Gastroesophageal sphincter (tissue), 4 donors: ENCODE measurements around the gene ARAP3. TPM values are rescaled to one million over a fixed set of nuclear protein-coding genes. Genes with fewer than 3 reads are reported as not detected.

Experiments used
- ATAC-seq: fragments of 150-250 bp; one replicate; pipeline ENCODE4 v1.9.1; 2016; ENCODE audit warnings: mild to moderate bottlenecking, moderate library complexity
- H3K27ac ChIP-seq, 4 donors: fragments of 200-600 bp; sonication (generic) in 3 of 4; 1 replicate in 3 of 4; 2 replicates in 1 of 4; pipeline ENCODE4 v1.5.1; 2016 to 2019
- H3K27me3 ChIP-seq: fragments of 200-600 bp; sonication (generic); one replicate; pipeline ENCODE4 v1.5.1; 2019
- H3K36me3 ChIP-seq, 2 donors: fragments of 200-600 bp; sonication (generic); one replicate each; pipeline ENCODE4 v1.5.1; 2019; ENCODE audit warnings: control low read depth in 1 of 2
- H3K4me1 ChIP-seq, 3 donors: fragments of 200-600 bp; sonication (generic); 1 replicate in 2 of 3; 2 replicates in 1 of 3; pipeline ENCODE4 v1.5.1; 2016 to 2019; ENCODE audit warnings: control low read depth in 2 of 3
- H3K4me3 ChIP-seq, 2 donors: fragments of 200-600 bp; sonication (generic); one replicate each; pipeline ENCODE4 v1.5.1; 2019; ENCODE audit warnings: mild to moderate bottlenecking in 1 of 2, moderate library complexity in 1 of 2
- H3K9me3 ChIP-seq, 3 donors: fragments of 200-600 bp; sonication (generic); one replicate each; pipeline ENCODE4 v1.5.1; 2017 to 2019; ENCODE audit warnings: control low read depth in 2 of 3
- EP300 ChIP-seq: sonication (generic); formaldehyde crosslinking; IDR thresholded peaks from one replicate; pipeline ENCODE4 v1.6.1; 2017; ENCODE audit warnings: antibody characterized with exemption, mild to moderate bottlenecking
- POLR2A ChIP-seq, 2 donors: fragments of 450-650 bp; IDR thresholded peaks; one replicate each; pipeline ENCODE4 v1.6.1; 2017; ENCODE audit warnings: antibody characterized with exemption in 2 of 2, mild to moderate bottlenecking in 2 of 2, moderate library complexity in 1 of 2
- POLR2AphosphoS5 ChIP-seq: sonication (generic); formaldehyde crosslinking; IDR thresholded peaks from one replicate; pipeline ENCODE4 v1.6.1; 2017; ENCODE audit warnings: antibody characterized with exemption
- WGBS, 2 donors: methylation state at CpG; one replicate each; pipeline ENCODE4 v1.1.5; 2018; ENCODE audit warnings: low coverage in 1 of 2; 5-methylcytosine and 5-hydroxymethylcytosine counted together
- total RNA-seq, 4 donors: library from RNA; depleted of rRNA; stranded (reverse); fragments of >200 nt; gene quantifications; one replicate each; pipeline ENCODE4 v1.1.0, GENCODE V29; 2016
- TF ChIP-seq, protein P1 (sequence below), 4 experiments: fragments of 200-600 bp in 2 of 4; fragments of 450-650 bp in 2 of 4; sonication (generic) in 1 of 4; IDR thresholded peaks; one replicate each; pipeline ENCODE4 v1.5.1; 2017 to 2019; ENCODE audit warnings: antibody characterized with exemption in 4 of 4, mild to moderate bottlenecking in 2 of 4, moderate library complexity in 2 of 4

Gene ARAP3
- total RNA-seq, 4 donors from 2014 or later, result 5.3 to 7.2 (median 6.2) TPM

DNA sequence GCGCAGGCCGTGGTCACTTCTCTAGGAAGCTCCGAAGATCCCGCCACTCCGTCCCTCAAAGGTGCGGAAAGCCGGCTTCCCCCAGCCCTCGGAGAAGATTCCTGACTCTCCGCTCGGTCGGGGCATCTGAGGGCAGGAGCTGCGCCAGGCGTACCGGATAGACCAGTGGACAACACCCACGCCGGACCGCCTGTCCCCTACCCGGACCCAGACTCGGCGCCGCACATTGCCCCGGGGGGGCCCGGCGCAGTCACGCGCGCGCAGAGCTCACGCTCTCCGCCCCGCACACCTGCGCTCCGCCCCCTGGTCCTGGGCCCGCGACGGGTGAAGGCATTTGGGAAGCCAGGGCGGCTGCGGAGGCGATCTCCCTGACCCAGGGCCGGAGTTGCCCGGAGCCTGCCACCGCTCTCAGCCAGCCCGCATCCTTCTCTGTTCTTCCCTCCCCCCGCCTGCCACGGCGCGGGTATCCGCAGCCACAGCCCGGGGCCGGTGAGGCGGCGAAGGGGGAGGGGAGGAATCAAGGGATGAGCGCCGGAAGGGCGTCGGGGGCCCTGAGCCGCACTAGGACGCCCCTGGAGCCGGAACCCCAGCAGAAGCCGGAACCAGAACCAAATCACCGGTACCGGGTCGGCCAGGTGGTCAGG is 44.8 kb downstream of the ARAP3 start:
- TF ChIP-seq POLR2A (IDR thresholded peaks at IDR 0.05), result no peak
- no peak for TF ChIP-seq POLR2AphosphoS5
- TF ChIP-seq, protein P1, sequence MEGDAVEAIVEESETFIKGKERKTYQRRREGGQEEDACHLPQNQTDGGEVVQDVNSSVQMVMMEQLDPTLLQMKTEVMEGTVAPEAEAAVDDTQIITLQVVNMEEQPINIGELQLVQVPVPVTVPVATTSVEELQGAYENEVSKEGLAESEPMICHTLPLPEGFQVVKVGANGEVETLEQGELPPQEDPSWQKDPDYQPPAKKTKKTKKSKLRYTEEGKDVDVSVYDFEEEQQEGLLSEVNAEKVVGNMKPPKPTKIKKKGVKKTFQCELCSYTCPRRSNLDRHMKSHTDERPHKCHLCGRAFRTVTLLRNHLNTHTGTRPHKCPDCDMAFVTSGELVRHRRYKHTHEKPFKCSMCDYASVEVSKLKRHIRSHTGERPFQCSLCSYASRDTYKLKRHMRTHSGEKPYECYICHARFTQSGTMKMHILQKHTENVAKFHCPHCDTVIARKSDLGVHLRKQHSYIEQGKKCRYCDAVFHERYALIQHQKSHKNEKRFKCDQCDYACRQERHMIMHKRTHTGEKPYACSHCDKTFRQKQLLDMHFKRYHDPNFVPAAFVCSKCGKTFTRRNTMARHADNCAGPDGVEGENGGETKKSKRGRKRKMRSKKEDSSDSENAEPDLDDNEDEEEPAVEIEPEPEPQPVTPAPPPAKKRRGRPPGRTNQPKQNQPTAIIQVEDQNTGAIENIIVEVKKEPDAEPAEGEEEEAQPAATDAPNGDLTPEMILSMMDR (IDR thresholded peaks at IDR 0.05), result peak in 1 of 4 experiments; percentile 2
- no peak for TF ChIP-seq EP300
- 0% methylated on average over 9 of the region's 63 CpGs; no CpG with 5 or more reads in 1 of the 2 donors for WGBS, 2 donors
- ATAC-seq, result peak; percentile 56

DNA sequence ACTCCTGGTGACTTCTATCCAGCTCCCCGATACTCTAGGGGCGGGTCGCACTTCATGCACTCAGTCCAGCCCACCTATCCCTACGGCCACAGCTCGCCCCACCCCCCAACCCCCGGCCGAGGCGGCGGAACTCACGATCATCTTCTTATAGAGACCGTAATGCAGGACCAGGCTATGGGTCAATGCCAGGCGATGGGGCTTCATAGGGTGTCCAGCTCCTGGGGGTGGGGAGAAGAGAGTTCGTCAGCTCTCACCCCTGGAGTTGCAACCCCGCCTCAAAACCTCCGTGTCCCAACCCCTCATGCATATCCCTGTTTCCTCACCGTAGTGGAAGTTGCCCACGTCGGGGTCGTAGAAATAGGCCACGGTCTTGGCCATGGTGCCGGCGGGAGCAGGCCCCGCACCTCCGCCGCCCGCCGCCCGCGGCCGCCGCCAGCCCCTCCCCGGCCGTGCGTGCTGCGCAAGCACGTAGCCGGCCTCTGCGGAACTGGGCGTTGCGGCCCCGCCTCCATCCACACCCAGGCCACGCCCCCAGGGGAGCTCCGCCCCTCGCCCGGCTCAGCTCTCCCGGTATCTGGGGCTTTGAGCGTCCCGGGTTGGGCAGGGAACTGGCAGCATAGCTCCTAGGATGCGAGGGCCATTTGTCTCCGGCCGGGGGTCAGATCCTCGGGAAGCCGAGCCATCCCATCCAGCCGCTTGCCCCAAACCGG is 45.5 kb downstream of the ARAP3 start, which contains the start of the genes HDAC3 and RELL2:
HDAC3 (minus strand) TSS at position 437 of the 710 bp plus-strand sequence; CDS start at position 378, 59 bp downstream.
RELL2 (plus strand) TSS at position 585 of the 710 bp plus-strand sequence. CDS start 1,229 bp downstream, outside the sequence.
- Histone ChIP-seq H3K36me3 (peaks cover 0 to 30% of the 10 kb centered on the region in 2 donors), H3K4me3 (peak within 1 kb of the TSS; percentile 68 to 81), H3K4me1 (peaks cover 0 to 48% (median 24%) of the 10 kb centered on the region in 3 donors), H3K9me3 (no peaks in the 10 kb centered on the region), H3K27ac (peak within 1 kb of the TSS; percentile 25 to 81 (median 81)), H3K27me3 (peaks cover 11% of the 10 kb centered on the region)
- TF ChIP-seq POLR2A (IDR thresholded peaks at IDR 0.05) (peak; percentile 93 to 95), POLR2AphosphoS5 (peak; percentile 77), EP300 (no peak)
- TF ChIP-seq, protein P1 (IDR thresholded peaks at IDR 0.05), result peak in 1 of 4 experiments; percentile 5
- 0% methylated on average over 21 of the region's 55 CpGs; no CpG with 5 or more reads in 1 of the 2 donors for WGBS, 2 donors
- ATAC-seq, result peak; percentile 96

More for the DNA sequence above, 44.8 kb downstream of the ARAP3 start:
- Histone ChIP-seq H3K4me1 (peaks cover 0 to 48% (median 24%) of the 10 kb centered on the region in 3 donors), H3K36me3 (peaks cover 0 to 37% of the 10 kb centered on the region in 2 donors), H3K27ac (peak overlapping the region in 3 of 4 donors; percentile 81), H3K4me3 (peak overlapping the region; percentile 68 to 81), H3K27me3 (peaks cover 11% of the 10 kb centered on the region), H3K9me3 (no peaks in the 10 kb centered on the region)

DNA sequence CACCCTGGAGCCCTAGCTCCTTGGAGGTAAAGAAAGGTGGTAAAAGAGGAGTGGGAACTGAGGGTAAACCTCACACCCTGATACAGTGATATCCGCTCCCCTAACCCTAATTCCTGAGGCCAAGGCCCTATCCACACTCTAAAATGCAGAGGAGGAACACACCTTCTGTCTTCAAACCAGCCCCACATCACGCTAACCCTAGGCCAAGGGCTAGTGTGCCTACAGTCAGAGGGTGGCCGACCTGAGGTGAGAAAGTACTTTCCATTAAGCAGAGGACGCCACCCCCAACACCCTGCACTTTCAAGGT is 46.0 kb downstream of the ARAP3 start:
- H3K9me3 ChIP-seq, result no peaks in the 10 kb centered on the region
- TF ChIP-seq EP300 (no peak), POLR2A (IDR thresholded peaks at IDR 0.05) (no peak), POLR2AphosphoS5 (no peak)
- TF ChIP-seq, protein P1 (IDR thresholded peaks at IDR 0.05), result no peak
- H3K36me3 ChIP-seq, result peaks cover 0 to 27% of the 10 kb centered on the region in 2 donors
- peaks cover 11% of the 10 kb centered on the region for H3K27me3 ChIP-seq
- H3K4me3 ChIP-seq, result peak overlapping the region; percentile 68 to 81
- ATAC-seq, result no peak
- H3K4me1 ChIP-seq, result peaks cover 0 to 48% (median 24%) of the 10 kb centered on the region in 3 donors
- peak overlapping the region in 3 of 4 donors; percentile 81 for H3K27ac ChIP-seq
- WGBS, 2 donors, result 20% methylated on average over 1 of the region's 4 CpGs; no CpG with 5 or more reads in 1 of the 2 donors

DNA sequence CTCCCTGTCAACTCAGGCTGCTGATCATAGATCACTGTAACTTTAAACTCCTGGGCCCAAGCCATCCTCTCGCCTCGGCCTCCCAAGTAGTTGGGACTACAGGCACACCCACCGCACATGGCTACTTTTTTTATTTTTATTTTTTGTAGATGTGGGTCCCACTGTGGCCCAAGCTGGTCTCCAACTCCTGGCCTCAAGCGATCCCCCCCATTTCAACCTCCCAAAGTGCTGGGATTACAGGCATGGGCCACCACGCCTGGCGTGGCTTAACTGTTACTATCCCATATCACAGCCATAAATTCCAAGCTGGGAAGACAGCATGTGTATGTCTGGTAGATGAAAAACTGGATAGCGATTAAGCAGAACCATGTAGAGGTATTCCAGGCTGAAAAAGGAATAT is 46.4 kb downstream of the ARAP3 start:
- no peak for TF ChIP-seq EP300
- TF ChIP-seq, protein P1 (IDR thresholded peaks at IDR 0.05), result no peak
- TF ChIP-seq POLR2A (IDR thresholded peaks at IDR 0.05), result no peak
- TF ChIP-seq POLR2AphosphoS5, result no peak
- H3K9me3 ChIP-seq, result no peaks in the 10 kb centered on the region
- H3K36me3 ChIP-seq, result peaks cover 0 to 27% of the 10 kb centered on the region in 2 donors
- peaks cover 0 to 48% (median 24%) of the 10 kb centered on the region in 3 donors for H3K4me1 ChIP-seq
- no peak for ATAC-seq
- WGBS, 2 donors, result 49 to 66% methylated on average over 5 to 6 of the region's 7 CpGs
- H3K4me3 ChIP-seq, result peak overlapping the region; percentile 68 to 81
- peak overlapping the region in 1 of 4 donors; percentile 81 for H3K27ac ChIP-seq
- peaks cover 11% of the 10 kb centered on the region for H3K27me3 ChIP-seq
